Glomerular visceral epithelial cell (primary cell): ENCODE results near the gene ANKRD23.

Source experiments
- DNase-seq: peaks from one replicate; pipeline ENCODE4 v3.0.0-alpha.2; 2016; ENCODE audit errors: extremely low spot score

ANKRD23 gene

DNA sequence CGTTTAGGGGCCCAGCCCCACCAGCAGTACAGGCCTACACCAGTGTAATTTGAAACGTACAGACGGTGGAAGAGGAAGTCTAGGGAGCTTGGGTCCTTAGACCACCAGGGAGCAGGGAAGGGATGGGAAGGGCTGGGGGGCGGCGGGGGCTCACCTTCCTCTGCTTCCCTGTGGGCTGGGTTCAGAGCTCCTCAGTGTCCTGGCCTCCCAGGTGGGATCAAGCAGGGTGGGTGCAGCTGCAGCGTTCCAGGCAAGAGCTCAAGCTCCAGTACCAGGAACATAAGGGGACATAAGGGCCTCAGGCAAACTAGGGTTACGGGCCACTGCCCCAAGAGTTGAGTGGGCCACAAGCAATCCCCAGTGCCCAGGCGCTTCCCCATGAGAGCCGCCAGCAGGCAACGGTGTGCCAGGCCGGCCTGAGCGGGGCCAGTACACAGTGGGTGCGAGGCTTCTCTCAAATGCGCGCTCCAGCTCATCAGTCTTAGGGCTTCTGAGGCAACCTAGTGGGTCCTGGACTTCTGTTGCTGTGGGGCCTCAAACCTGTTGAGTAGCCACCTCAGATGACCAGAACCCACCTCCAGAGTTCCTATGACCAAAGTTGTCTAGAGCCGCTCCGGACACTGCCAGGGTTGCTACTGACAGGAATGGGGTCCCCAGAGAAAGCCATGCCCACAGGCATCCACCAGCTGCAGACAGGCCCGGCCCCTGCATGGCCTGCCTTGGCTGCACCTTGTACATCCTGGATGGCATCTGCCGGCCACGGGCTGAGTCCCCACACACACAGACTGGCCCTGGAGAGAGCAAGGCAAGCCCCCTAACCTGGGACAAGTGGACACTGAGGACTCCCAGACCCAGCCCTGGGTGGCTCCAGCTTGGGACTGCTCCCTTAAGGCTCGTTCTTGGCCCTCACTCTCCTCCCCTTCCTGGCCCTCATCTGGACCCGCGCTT lies 5.2 kb downstream of the ANKRD23 start:
- DNase-seq, result no peak

DNA sequence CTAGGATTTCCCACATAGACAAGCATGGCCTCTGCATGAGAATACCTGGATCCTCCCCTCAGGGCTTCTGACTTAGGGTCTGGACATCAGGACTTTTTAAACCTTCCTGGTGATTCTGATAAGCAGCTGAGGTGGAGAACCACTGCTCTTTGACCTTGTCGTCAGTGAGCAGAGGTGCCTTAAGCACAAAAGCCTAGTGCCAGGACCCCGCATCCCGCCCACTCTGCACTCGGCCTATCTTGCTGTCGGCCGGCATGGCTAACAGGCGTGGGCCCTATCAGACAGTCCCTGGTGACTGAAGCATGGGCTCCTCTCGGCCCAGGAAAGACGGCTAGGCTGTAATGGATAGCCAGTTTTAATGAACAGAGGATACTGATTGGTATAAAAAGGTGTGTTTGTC lies 6.2 kb downstream of the ANKRD23 start:
- DNase-seq, result no peak

DNA sequence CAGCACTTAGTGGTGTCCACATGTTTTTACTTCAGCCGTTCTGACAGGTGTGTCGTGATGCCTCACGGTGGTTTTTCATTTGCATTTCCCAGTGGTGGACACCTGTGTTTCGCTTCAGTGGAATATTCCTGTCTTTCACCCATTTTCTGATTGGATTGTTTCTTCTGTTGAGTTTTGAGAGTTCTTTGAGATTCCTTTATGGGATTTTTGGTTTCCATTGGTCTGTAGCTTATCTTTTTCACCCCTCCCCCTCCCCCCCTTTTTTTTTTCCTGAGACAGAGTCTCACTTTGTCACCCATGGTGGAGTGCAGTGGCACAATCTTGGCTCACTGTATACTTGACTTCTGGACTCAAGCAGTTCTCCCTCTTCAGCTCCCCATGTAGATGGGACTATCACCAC lies 8.0 kb downstream of the ANKRD23 start:
- no peak for DNase-seq

DNA sequence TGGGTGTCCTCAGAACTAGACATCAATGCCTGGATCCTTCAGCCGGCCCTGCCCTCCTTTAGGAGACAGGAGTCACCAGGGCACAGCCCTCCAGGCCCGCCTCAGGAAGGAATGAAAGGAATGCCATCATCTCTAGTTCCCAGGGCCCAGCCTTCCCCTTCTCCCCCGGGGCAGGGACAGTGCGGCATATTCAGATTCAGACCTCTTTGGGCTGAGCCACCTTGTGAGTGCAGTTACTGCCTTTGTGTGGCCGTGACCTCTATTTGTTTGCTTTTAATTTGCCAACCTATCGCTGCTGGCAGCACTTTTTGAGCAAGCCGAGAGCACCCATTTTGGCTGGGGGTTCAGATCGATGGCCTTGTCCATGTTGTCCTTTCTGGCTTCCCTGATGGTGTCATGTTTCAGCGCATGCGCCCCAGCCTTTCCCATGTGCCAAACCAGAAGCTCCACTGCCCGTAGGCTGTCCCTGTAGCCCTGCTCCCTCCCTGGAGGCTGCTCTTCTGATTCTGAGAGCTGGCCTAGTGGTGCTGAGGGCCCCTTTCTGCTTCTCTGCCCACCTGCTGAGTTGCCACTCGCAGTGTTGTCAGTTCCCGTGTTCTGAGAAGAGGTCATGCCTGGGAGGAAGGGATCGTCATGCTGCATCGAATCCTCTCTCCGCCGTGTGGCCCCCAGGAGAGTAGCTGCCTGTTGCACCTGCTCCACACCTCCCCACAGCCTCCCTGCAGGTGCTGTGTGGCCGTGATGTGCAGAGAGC lies 10.9 kb downstream of the ANKRD23 start:
- no peak for DNase-seq

DNA sequence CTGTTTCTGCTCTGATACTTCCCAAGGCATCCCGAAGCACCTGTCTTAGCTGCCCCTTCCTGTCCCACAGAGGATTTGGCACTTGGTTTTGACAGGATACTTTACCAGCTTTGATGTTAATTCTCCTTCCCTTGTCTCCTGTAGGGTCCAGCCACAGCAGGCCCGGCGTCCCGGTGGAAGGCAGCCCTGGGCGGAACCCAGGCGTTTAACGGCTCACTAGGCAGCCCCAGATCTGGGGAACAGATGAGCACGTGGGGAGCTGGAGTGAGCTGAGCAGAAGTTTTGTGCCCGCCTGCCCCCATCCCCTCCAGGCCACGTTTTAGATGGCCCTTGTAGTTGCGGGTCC lies 11.4 kb downstream of the ANKRD23 start:
- no peak for DNase-seq

DNA sequence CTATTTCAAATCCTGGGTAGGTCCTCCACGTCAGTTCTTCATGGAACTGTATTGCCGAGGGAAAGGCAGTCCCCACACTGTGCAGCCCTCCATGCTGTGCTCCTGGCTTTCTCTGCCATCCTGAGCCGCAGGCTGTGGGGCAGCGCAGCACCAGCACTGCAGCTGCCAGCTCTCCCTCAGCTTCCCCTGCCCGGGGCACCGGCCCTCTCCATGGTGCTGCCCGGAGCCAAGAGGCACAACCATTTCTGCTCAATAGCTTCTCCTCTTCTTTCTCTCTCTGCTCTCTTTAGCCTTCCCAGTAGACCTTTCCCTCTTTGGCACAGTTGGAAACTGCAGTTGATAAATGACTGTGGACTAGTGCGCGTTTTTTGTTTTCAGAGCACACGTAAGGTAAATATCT lies 12.1 kb downstream of the ANKRD23 start:
- DNase-seq, result no peak

DNA sequence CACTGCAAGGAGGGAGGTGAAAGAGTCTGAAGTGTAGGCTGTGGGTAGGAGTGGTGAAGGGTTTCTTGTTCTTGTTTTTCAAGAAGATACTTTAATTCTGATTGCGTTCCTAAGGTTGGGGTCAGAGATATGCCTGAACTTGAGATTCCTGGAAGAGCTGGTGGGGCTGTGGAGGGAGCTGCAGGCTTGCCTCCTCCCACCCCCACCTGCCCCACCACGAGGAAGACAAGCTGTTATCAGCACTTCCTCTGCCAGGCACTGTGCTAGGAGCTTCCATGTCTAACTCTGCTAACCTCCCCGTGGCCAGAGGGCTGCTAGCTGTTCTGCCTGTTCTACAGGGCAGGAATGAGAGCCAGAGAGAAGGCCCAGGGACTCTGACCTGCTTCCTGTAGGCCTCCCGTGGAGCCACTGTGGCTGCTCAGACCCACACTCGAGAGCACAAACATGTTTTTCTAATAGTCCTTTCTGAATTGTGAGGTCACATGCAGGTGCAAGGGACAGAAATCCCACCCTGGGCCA lies 13.7 kb downstream of the ANKRD23 start:
- DNase-seq, result no peak

DNA sequence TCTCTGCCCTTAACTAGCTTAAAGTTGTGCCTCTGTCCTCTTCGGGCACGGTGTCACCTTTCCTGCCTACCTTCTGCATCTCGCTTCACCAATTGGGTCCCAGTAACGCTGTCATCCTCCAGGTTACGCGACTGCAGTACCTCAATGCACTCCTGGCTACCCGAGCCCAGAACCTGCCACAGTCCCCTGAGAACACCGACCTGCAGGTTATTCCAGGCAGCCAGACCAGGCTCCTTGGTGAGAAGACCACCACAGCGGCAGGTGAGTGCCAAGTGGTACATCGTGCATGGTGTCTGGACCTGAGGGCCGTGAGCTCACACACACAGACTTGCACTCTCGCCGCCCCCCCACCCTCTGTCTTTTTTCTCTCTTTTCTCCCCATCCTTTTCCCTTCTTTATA lies 14.9 kb downstream of the ANKRD23 start:
- no peak for DNase-seq

DNA sequence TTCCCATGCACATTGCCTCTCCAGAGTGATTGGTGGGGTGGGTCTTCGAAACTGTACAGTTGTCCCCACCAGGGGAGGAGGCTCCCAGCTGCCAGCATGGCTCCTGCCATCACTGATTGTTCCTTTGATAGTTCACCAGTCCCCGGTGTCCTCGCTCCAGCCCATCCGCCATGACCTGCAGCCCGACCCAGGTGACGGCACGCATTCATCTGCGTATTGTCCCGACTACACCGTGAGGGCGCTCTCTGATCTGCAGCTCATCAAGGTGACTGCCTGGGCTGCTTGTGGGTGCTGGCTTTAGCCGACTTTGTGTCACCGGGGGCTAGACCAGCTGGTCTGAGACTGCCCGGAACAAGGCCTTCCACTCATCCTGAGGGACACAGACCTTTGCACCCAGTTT lies 15.4 kb downstream of the ANKRD23 start:
- no peak for DNase-seq

DNA sequence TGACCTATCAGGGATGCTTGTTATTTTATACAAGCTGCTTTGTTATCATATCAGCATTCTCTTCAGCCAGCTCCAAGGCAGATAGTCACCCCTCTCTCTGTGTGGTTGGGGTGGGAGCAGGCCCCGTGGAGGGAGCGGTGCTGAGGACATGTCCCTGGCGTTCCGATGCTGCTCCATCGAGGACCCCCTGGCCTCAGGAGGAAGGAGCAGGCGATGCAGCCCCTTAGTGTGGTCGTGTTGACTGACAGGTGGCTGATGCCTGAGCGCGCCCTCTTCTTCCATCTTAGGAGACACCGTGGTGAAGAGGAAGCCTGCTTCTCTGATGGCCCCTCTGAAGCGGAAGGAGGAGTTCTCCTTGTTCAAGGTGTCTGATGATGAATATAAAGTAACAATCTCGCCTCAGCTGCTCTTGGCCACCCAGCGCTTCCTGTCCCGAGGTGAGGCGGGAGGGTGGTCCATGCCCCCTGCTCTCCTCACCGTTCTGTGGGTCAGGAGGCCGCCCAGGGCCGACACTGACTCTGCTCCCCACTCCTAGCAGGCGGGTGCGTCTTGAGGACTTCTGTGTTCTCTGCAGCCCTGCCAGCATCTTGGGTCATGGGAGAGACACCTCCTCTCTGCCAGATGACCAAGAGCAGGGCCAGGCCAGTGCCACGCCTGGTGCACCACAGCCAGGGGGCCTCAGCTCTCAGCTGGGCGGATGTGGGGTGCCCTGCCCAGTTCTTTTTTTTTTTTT lies 17.1 kb downstream of the ANKRD23 start:
- DNase-seq, result no peak

DNA sequence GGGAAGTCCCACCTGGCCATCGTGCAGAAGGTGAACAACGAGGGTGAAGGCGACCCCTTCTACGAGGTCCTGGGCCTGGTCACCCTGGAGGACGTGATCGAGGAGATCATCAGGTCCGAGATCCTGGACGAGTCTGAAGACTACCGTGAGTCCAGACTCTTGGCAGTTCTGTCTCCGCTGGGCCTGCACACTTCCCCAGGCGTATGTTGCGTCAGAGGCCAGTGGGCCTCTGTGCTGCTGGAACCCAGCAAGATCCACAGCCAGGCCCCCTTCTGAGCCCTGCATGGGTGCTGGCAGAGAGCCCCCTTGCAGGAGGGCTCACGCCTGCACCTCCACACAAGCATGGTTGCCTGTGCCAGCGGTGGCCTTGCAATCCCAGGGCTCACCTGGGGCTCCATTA lies 18.8 kb downstream of the ANKRD23 start:
- DNase-seq, result no peak

DNA sequence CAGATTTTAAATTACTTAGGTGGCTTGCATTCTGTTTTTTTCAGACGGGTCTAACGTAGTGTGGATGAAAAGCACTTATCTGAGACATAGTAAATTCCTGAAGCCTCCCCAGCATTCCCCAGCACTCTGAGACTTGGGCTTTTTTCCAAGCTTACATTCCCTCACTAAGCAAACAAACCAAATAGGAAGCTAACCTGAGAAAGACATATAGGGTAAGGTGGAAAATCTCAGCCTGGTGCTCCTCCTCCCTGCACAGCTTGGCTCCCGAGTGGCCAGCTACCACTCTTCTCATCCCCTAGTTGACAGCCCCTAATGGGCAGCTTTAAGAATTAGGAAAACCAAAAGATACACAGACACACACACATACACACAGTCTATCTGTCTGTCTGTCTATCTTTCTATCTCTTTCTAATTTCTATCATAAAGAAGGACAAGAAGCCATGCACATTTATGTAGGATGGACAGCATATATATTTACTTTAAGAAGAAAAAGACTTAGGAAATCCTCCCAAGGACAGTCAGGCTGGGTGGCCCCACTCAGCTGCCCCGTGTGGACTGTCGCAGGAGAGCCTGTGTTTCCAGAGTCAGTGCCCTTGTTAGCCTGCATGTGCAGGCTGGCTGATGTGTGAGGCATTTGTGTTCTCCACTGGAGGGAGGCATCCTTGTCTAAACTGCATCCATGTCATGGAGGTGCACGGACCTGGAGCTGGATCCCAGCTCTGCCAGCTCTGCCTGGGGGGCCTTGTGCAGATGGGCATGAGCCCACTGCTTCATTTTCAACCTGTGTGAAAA lies 19.5 kb downstream of the ANKRD23 start:
- peak; percentile 42 for DNase-seq

DNA sequence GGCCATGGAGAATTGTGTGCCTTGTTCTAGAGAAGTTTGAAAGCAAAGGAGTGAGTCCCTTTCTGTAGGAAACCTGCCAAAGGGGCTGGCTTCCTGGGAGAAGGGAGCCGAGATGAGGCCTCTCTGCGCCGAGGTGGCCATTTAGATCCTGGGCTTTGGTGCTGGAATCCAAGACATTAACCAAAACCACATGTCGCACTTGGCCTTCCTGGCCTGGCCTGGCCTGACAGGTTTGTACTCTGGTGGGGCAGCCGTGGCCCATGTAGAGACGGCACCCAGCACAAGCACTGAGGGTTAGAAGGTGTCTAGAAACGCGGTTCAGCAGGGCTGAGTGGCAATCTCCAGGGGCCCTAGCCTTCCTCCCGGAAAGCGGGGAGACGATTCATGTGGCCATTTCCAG lies 20.6 kb downstream of the ANKRD23 start:
- no peak for DNase-seq

DNA sequence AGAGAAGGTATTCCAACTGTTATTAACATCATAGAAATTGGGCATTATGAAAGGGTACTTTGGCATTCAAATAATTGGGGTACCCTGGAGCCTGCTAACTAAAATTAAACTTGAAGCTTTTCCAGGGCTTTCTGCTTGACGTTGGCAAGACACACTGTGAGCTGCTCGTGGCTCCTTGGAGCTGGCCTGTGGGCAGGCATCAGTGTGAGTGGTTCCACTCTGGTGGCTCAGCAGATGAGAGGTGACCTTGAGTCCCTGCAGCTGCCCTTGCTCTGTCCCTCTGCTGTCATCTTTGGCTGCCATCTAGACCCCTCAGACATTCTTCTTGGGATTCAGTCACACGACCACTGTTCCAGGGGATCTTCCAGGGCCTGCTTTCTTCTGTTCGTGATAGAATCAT lies 21.0 kb downstream of the ANKRD23 start:
- no peak for DNase-seq

DNA sequence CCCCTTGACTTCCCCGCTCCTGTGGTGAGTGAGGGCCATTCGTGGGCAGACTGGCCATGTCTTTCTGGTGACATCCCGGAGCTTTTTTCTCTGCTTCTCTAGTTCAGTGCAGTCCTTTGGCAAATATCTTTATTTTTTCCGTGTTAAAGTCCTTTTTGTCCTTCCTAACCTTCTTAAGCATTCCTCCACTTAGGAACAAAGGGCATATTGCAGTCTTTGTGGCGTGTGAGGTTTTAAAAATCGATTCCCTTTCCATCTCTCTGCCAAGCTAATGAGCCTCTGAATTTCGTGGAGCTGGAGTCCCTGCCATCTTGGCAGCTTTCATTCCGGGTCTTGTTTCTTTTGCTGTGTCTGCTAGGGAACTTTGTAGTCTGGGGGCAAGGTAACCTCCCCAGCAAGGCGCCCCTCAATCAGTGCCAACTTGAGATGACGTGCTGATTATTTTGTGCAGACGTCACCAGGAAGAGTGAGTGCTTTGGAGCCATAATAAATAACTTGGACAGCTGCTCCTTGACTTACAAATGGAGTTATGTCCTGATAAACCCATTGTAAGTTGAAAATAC lies 22.6 kb downstream of the ANKRD23 start:
- no peak for DNase-seq

DNA sequence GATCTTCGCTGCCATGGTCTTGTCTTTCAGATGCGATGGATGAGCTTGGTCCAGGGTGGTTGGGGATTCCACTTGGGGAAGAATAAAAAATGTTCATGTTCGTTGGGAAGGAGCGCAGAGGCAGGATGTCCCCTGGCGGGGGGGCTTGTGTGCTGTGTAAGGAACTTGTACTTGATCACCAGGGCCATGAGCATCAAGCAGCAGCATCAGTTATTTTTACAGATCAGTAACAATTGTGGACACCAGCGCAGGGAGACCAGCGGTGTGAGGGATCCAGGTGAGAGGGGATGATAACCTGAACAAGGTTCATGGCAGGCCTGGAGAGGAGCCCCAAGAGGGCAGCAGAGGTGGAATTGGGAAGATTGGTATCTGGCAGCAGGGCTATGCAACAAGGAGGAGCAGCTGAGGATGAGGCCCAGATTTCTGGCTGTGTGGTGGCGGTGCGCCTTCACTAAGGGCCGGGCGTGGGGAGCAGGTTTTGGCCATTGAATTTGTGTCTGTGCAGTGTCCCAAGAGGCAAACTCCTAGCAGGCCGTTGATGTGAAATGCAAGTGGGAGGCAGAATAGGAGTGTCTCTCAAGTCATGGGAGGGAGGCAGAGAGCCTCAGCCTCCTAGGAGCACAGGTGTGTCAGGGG lies 23.8 kb downstream of the ANKRD23 start:
- DNase-seq, result no peak

DNA sequence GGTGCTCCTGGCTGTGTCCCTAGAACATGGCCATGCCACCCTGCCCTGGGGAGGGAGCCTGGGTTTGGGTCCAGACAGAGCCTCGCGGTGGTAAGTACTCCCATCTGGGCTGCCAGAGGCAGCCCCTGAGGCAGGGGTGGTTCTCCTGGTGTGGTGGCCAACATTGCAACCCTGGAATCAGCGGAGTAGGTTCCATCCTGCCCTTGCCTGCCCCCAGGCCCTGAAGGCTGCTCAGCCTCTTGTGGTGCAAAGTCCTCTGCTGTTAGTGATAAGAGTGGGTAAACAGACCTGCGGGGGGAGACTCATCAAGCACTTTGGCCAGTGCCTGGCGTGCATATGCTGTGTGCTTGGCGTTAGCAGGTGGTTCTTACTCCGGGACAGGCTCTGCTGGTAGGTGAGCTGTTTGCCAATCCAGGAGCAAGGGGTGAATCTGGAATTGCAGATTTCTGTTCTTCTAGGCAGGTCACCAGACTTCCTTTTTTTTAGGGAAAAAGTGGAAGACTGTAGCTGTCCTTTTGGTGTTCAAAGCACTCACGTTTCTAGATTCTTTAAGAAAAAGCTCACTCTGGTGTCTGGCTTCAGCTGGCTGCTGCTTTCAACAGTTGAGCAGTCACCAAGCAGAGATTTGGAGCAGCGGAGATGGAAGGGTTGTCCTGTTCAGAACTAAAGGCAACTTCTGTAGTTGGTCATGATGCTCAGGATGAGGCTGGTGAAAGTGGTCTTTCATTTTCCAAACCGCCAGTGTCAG lies 24.5 kb downstream of the ANKRD23 start:
- no peak for DNase-seq

DNA sequence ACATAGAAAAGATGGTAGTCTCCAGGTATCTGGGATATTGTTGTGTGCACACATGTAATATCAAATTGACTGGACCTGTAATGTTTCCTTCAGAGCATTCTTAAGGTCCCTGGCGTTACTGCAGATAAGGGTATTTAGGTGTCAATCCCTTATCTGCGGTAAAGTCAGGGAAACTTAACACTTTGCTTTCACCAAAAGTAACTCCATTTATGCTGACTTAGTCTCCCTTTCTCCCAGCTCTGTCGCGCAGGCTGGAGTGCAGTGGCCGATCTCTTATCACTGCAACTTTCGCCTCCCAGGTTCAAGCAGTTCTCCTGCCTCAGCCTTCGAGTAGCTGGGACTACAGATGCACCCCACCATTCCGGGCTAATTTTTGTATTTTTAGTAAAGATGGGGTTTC lies 25.9 kb downstream of the ANKRD23 start:
- no peak for DNase-seq

DNA sequence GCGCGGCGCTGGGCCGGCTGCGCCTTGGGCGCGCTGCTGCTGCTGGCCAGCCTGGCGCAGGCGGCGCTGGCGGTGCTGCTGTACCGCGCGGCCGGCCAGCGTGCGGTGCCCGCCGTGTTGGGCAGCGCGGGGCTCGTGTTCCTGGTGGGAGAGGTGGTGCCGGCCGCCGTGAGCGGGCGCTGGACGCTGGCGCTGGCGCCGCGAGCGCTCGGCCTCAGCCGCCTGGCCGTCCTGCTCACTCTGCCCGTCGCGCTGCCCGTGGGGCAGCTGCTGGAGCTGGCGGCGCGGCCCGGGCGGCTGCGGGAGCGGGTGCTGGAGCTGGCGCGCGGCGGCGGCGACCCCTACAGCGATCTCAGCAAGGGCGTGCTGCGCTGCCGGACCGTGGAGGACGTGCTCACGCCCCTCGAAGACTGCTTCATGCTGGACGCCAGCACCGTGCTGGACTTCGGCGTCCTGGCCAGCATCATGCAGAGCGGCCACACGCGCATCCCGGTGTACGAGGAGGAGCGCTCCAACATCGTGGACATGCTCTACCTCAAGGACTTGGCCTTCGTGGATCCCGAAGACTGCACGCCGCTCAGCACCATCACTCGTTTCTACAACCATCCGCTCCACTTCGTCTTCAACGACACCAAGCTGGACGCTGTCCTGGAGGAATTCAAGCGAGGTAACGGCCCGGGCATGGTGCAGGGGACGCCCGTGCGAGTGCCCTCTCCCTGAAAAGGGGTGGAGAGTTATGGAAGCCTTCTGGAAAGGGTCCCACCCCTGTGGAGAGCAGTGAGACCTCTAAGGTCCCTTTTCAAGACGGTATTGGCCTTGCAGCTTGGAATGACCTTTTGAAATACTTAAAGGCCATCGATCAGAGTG lies 26.8 kb downstream of the ANKRD23 start:
- DNase-seq, result no peak
